Neural progenitor cell (in vitro differentiated cells): Measurements from ENCODE around the gene CTDSPL2.

Experiments
- CTCF ChIP-seq: fragments of 200-600 bp; sonication (generic); IDR thresholded peaks from 2 replicates; pipeline ENCODE4 v1.5.1; 2017; ENCODE audit warnings: antibody characterized with exemption, mild to moderate bottlenecking
- EZH2 ChIP-seq: fragments of 200-600 bp; sonication (generic); IDR thresholded peaks from 2 replicates; pipeline ENCODE4 v1.6.1; 2017; ENCODE audit warnings: antibody characterized with exemption, mild to moderate bottlenecking, moderate library complexity
- EZH2phosphoT487 ChIP-seq: fragments of 200-600 bp; sonication (generic); IDR thresholded peaks from 2 replicates; pipeline ENCODE4 v1.6.1; 2017; ENCODE audit warnings: antibody characterized with exemption

- TF ChIP-seq CTCF (no peak), EZH2 (no peak), EZH2phosphoT487 (no peak)
Observed at GRCh38 chr15:44479343-44479742, 51.9 kb downstream of the CTDSPL2 start.
